ENCODE data around the gene REEP6.

GRCh38 chr19:1527650-1528309 is 36.8 kb downstream of the REEP6 start:
- no peak for TF ChIP-seq CTCF (IDR thresholded peaks at IDR 0.05)
- TF ChIP-seq POLR2A (IDR thresholded peaks at IDR 0.05) = no peak
